Measurements from ENCODE around the gene C19orf25.

The C19orf25 gene

GRCh38 chr19:1438933-1439354, 40.1 kb downstream of the C19orf25 start:
- H3K27me3 ChIP-seq (ENCODE audit: insufficient read depth, low read length, poor library complexity) = no peaks in the 10 kb centered on the region
- H3K9ac ChIP-seq (ENCODE audit: low read length) = peak overlapping the region; percentile 98
- H3K4me3 ChIP-seq (ENCODE audit: low read length) = peak overlapping the region; percentile 98
- DNase-seq = no peak
- no peak overlapping the region for H4K8ac ChIP-seq (ENCODE audit: low read depth, low read length)
- H4K5ac ChIP-seq (ENCODE audit: low read length) = no peak overlapping the region
- H2AK5ac ChIP-seq (ENCODE audit: low read length) = no peak overlapping the region
- H3K18ac ChIP-seq (ENCODE audit: low read length) = peak overlapping the region; percentile 81
- no peaks in the 10 kb centered on the region for H3K4me1 ChIP-seq (ENCODE audit: control insufficient read depth, low read depth, low read length)
- H3K4me2 ChIP-seq (ENCODE audit: low read length) = peak overlapping the region; percentile 87
- no CpG with 5 or more reads among the region's 26 CpGs for WGBS (ENCODE audit: extremely low coverage, insufficient coverage, low lambda C conversion rate)
- peaks cover 29% of the 10 kb centered on the region for H3K79me2 ChIP-seq (ENCODE audit: control insufficient read depth, insufficient read depth, low read length)
- peak overlapping the region; percentile 94 for H3K56ac ChIP-seq (ENCODE audit: low read length)
- H2BK5ac ChIP-seq (ENCODE audit: low read length) = no peak overlapping the region
- peak overlapping the region; percentile 58 for H3K4ac ChIP-seq (ENCODE audit: low read depth, low read length)
- H2BK15ac ChIP-seq (replicated peaks; ENCODE audit: low read depth) = no peak overlapping the region
- H2BK120ac ChIP-seq (ENCODE audit: low read depth, low read length) = no peak overlapping the region
- H3K23ac ChIP-seq (ENCODE audit: low read length) = no peak overlapping the region
- no peak overlapping the region for H3K27ac ChIP-seq (ENCODE audit: low read depth, low read length)
- peaks cover 13% of the 10 kb centered on the region for H3K79me1 ChIP-seq (ENCODE audit: low read length)
- peaks cover 20% of the 10 kb centered on the region for H3K36me3 ChIP-seq (ENCODE audit: control insufficient read depth, insufficient read depth, low read length)

- Histone ChIP-seq H3K4me3 (ENCODE audit: low read length) (peak within 1 kb of the TSS; percentile 98), H3K23ac (ENCODE audit: low read length) (peak within 1 kb of the TSS; percentile 66), H3K4ac (ENCODE audit: low read depth, low read length) (peak within 1 kb of the TSS; percentile 58), H2BK5ac (ENCODE audit: low read length) (peak within 1 kb of the TSS; percentile 81), H3K4me2 (ENCODE audit: low read length) (peak within 1 kb of the TSS; percentile 87), H4K5ac (ENCODE audit: low read length) (no peak within 1 kb of the TSS), H2AK5ac (ENCODE audit: low read length) (no peak within 1 kb of the TSS), H3K4me1 (ENCODE audit: control insufficient read depth, low read depth, low read length) (no peaks in the 10 kb centered on the region), H3K27ac (ENCODE audit: low read depth, low read length) (peak within 1 kb of the TSS; percentile 47), H3K18ac (ENCODE audit: low read length) (peak within 1 kb of the TSS; percentile 81), H3K56ac (ENCODE audit: low read length) (peak within 1 kb of the TSS; percentile 94), H2BK15ac (replicated peaks; ENCODE audit: low read depth) (no peak within 1 kb of the TSS), H3K79me1 (ENCODE audit: low read length) (peaks cover 13% of the 10 kb centered on the region), H3K9ac (ENCODE audit: low read length) (peak within 1 kb of the TSS; percentile 98), H3K36me3 (ENCODE audit: control insufficient read depth, insufficient read depth, low read length) (peaks cover 20% of the 10 kb centered on the region), H4K8ac (ENCODE audit: low read depth, low read length) (no peak within 1 kb of the TSS), H3K79me2 (ENCODE audit: control insufficient read depth, insufficient read depth, low read length) (peaks cover 29% of the 10 kb centered on the region), H2BK120ac (ENCODE audit: low read depth, low read length) (no peak within 1 kb of the TSS), H3K27me3 (ENCODE audit: insufficient read depth, low read length, poor library complexity) (no peaks in the 10 kb centered on the region)
- no CpG with 5 or more reads among the region's 100 CpGs for WGBS (ENCODE audit: extremely low coverage, insufficient coverage, low lambda C conversion rate)
- peak; percentile 96 for DNase-seq
Measured at GRCh38 chr19:1438035-1438932, 40.7 kb downstream of the C19orf25 start, which contains the start of gene RPS15. Gene RPS15, plus strand, starts transcription at chr19:1438396. Its CDS starts 30 bp downstream, at chr19:1438426.

- no peak overlapping the region for H3K27ac ChIP-seq (ENCODE audit: low read depth, low read length)
Measured at GRCh38 chr19:1437609-1438008, 41.4 kb downstream of the C19orf25 start.

GRCh38 chr19:1435378-1435989, 43.5 kb downstream of the C19orf25 start:
- Histone ChIP-seq H3K4me3 (ENCODE audit: low read length) (no peak overlapping the region), H3K9ac (ENCODE audit: low read length) (no peak overlapping the region), H2AK5ac (ENCODE audit: low read length) (no peak overlapping the region), H4K5ac (ENCODE audit: low read length) (no peak overlapping the region), H3K27ac (ENCODE audit: low read depth, low read length) (no peak overlapping the region), H3K4ac (ENCODE audit: low read depth, low read length) (no peak overlapping the region), H3K4me1 (ENCODE audit: control insufficient read depth, low read depth, low read length) (no peaks in the 10 kb centered on the region), H2BK5ac (ENCODE audit: low read length) (no peak overlapping the region), H3K79me2 (ENCODE audit: control insufficient read depth, insufficient read depth, low read length) (peaks cover 21% of the 10 kb centered on the region), H3K23ac (ENCODE audit: low read length) (no peak overlapping the region), H3K18ac (ENCODE audit: low read length) (no peak overlapping the region), H3K79me1 (ENCODE audit: low read length) (peaks cover 10% of the 10 kb centered on the region), H2BK120ac (ENCODE audit: low read depth, low read length) (no peak overlapping the region), H3K27me3 (ENCODE audit: insufficient read depth, low read length, poor library complexity) (no peaks in the 10 kb centered on the region), H3K56ac (ENCODE audit: low read length) (no peak overlapping the region), H3K36me3 (ENCODE audit: control insufficient read depth, insufficient read depth, low read length) (peaks cover 17% of the 10 kb centered on the region), H2BK15ac (replicated peaks; ENCODE audit: low read depth) (no peak overlapping the region), H3K4me2 (ENCODE audit: low read length) (no peak overlapping the region), H4K8ac (ENCODE audit: low read depth, low read length) (no peak overlapping the region)
- WGBS (ENCODE audit: extremely low coverage, insufficient coverage, low lambda C conversion rate) = no CpG with 5 or more reads among the region's 21 CpGs
- no peak for DNase-seq

More at GRCh38 chr19:1437609-1438008, 41.4 kb downstream of the C19orf25 start:
- H2BK5ac ChIP-seq (ENCODE audit: low read length) = no peak overlapping the region
- H3K27me3 ChIP-seq (ENCODE audit: insufficient read depth, low read length, poor library complexity) = no peaks in the 10 kb centered on the region
- H3K18ac ChIP-seq (ENCODE audit: low read length) = no peak overlapping the region
- WGBS (ENCODE audit: extremely low coverage, insufficient coverage, low lambda C conversion rate) = no CpG with 5 or more reads among the region's 8 CpGs
- no peak overlapping the region for H4K5ac ChIP-seq (ENCODE audit: low read length)
- peak overlapping the region; percentile 54 for H3K9ac ChIP-seq (ENCODE audit: low read length)
- H4K8ac ChIP-seq (ENCODE audit: low read depth, low read length) = no peak overlapping the region
- no peak overlapping the region for H3K4me2 ChIP-seq (ENCODE audit: low read length)
- H3K4me1 ChIP-seq (ENCODE audit: control insufficient read depth, low read depth, low read length) = no peaks in the 10 kb centered on the region
- H3K79me1 ChIP-seq (ENCODE audit: low read length) = peaks cover 13% of the 10 kb centered on the region
- DNase-seq = no peak
- H3K23ac ChIP-seq (ENCODE audit: low read length) = no peak overlapping the region
- H3K79me2 ChIP-seq (ENCODE audit: control insufficient read depth, insufficient read depth, low read length) = peaks cover 29% of the 10 kb centered on the region
- no peak overlapping the region for H2BK15ac ChIP-seq (replicated peaks; ENCODE audit: low read depth)
- H2AK5ac ChIP-seq (ENCODE audit: low read length) = no peak overlapping the region
- no peak overlapping the region for H3K4ac ChIP-seq (ENCODE audit: low read depth, low read length)
- H3K4me3 ChIP-seq (ENCODE audit: low read length) = no peak overlapping the region
- no peak overlapping the region for H2BK120ac ChIP-seq (ENCODE audit: low read depth, low read length)
- peaks cover 23% of the 10 kb centered on the region for H3K36me3 ChIP-seq (ENCODE audit: control insufficient read depth, insufficient read depth, low read length)
- H3K56ac ChIP-seq (ENCODE audit: low read length) = peak overlapping the region; percentile 83

- no peaks in the 10 kb centered on the region for H3K27me3 ChIP-seq (ENCODE audit: insufficient read depth, low read length, poor library complexity)
- H2BK15ac ChIP-seq (replicated peaks; ENCODE audit: low read depth) = no peak overlapping the region
- H2BK120ac ChIP-seq (ENCODE audit: low read depth, low read length) = no peak overlapping the region
- peaks cover 7% of the 10 kb centered on the region for H3K79me1 ChIP-seq (ENCODE audit: low read length)
- H3K18ac ChIP-seq (ENCODE audit: low read length) = no peak overlapping the region
- H3K36me3 ChIP-seq (ENCODE audit: control insufficient read depth, insufficient read depth, low read length) = peaks cover 16% of the 10 kb centered on the region
- no CpG with 5 or more reads among the region's 39 CpGs for WGBS (ENCODE audit: extremely low coverage, insufficient coverage, low lambda C conversion rate)
- no peak overlapping the region for H3K9ac ChIP-seq (ENCODE audit: low read length)
- no peak overlapping the region for H4K8ac ChIP-seq (ENCODE audit: low read depth, low read length)
- no peak overlapping the region for H3K4ac ChIP-seq (ENCODE audit: low read depth, low read length)
- no peak overlapping the region for H2AK5ac ChIP-seq (ENCODE audit: low read length)
- H3K4me1 ChIP-seq (ENCODE audit: control insufficient read depth, low read depth, low read length) = no peaks in the 10 kb centered on the region
- no peak overlapping the region for H3K23ac ChIP-seq (ENCODE audit: low read length)
- H3K27ac ChIP-seq (ENCODE audit: low read depth, low read length) = no peak overlapping the region
- no peak overlapping the region for H2BK5ac ChIP-seq (ENCODE audit: low read length)
- peaks cover 13% of the 10 kb centered on the region for H3K79me2 ChIP-seq (ENCODE audit: control insufficient read depth, insufficient read depth, low read length)
- no peak overlapping the region for H3K56ac ChIP-seq (ENCODE audit: low read length)
- no peak overlapping the region for H3K4me2 ChIP-seq (ENCODE audit: low read length)
- no peak for DNase-seq
- no peak overlapping the region for H3K4me3 ChIP-seq (ENCODE audit: low read length)
- H4K5ac ChIP-seq (ENCODE audit: low read length) = no peak overlapping the region
Measured at GRCh38 chr19:1434577-1435060, 44.4 kb downstream of the C19orf25 start.

All from mesendoderm (in vitro differentiated cells).